Cardiac fibroblast (primary cell): ENCODE measurements around the gene AFTPH.
A peak's percentile ranks its signal among the peaks of the same experiment; 100 is the strongest.

ENCODE experiments used
- DNase-seq, 2 donors: peaks; one replicate each; pipeline versions ENCODE4 v3.0.0 to v3.0.0-alpha.2; 2010; ENCODE audit warnings: low read depth in 2 of 2
- H3K4me3 ChIP-seq, 2 donors: replicated peaks in 1 of 2; 1 replicate in 1 of 2; 2 replicates in 1 of 2; pipeline ENCODE4 v1.5.1; 2011; ENCODE audit warnings: low read depth in 2 of 2, low read length in 2 of 2, mild to moderate bottlenecking in 2 of 2, moderate library complexity in 1 of 2
- CTCF ChIP-seq: IDR thresholded peaks from one replicate; pipeline ENCODE4 v1.5.1; 2011; ENCODE audit warnings: low read depth, mild to moderate bottlenecking, low read length, inconsistent platforms

Gene AFTPH

GRCh38 chr2:64602436-64602835 is 78.3 kb downstream of the AFTPH start:
- TF ChIP-seq CTCF: no peak
- H3K4me3 ChIP-seq: no peak overlapping the region
- no peak for DNase-seq

GRCh38 chr2:64604155-64604554 is 80.0 kb downstream of the AFTPH start:
- no peak for DNase-seq
- no peak for TF ChIP-seq CTCF

GRCh38 chr2:64605026-64605471 is 80.9 kb downstream of the AFTPH start:
- no peak overlapping the region for H3K4me3 ChIP-seq
- peak; percentile 9 to 30 for DNase-seq
- TF ChIP-seq CTCF: no peak

More at GRCh38 chr2:64604155-64604554, 80.0 kb downstream of the AFTPH start:
- H3K4me3 ChIP-seq: no peak overlapping the region

- no peak overlapping the region for H3K4me3 ChIP-seq
- TF ChIP-seq CTCF: no peak
- no peak for DNase-seq
Measured at GRCh38 chr2:64605991-64606478, 81.9 kb downstream of the AFTPH start.

- no peak for TF ChIP-seq CTCF
- peak; percentile 80 to 81 for DNase-seq
- peak overlapping the region in 1 of 2 donors; percentile 5 for H3K4me3 ChIP-seq
Measured at GRCh38 chr2:64606479-64607363, 82.6 kb downstream of the AFTPH start.

- no peak overlapping the region for H3K4me3 ChIP-seq
- DNase-seq: no peak
- TF ChIP-seq CTCF: no peak
Measured at GRCh38 chr2:64607381-64608304, 83.5 kb downstream of the AFTPH start.
